ENCODE measurements around the gene KIAA1671. TPM values are rescaled to one million over a fixed set of nuclear protein-coding genes. Genes with fewer than 3 reads are reported as not detected.

Gene KIAA1671
- total RNA-seq, 1 donor, result 10.7 TPM

DNA sequence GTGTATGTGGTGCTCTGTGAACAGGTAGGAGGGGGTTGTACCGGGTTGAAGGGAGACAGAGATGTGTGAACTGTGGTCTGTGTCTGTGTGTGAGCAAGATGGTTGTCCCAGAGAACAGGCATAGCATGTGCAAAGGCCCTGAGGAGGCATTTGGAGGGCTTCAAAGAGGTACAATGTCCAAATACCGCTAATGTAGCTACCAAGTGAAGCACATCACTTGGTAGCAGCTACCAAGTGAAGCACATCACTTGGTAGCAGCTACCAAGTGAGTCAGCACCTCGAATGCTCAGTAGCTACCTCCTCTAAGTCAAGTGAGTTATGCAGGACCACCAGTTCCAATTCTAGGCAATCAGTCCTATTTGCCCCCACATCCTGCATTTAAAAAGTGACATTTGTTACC lies 72.4 kb downstream of the KIAA1671 start:
- TF ChIP-seq, protein P1, sequence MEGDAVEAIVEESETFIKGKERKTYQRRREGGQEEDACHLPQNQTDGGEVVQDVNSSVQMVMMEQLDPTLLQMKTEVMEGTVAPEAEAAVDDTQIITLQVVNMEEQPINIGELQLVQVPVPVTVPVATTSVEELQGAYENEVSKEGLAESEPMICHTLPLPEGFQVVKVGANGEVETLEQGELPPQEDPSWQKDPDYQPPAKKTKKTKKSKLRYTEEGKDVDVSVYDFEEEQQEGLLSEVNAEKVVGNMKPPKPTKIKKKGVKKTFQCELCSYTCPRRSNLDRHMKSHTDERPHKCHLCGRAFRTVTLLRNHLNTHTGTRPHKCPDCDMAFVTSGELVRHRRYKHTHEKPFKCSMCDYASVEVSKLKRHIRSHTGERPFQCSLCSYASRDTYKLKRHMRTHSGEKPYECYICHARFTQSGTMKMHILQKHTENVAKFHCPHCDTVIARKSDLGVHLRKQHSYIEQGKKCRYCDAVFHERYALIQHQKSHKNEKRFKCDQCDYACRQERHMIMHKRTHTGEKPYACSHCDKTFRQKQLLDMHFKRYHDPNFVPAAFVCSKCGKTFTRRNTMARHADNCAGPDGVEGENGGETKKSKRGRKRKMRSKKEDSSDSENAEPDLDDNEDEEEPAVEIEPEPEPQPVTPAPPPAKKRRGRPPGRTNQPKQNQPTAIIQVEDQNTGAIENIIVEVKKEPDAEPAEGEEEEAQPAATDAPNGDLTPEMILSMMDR (IDR thresholded peaks at IDR 0.05; ENCODE audit: insufficient read depth, low read length), result no peak
- no peak for DNase-seq (ENCODE audit: low read depth)
- no peak overlapping the region for H3K4me3 ChIP-seq (ENCODE audit: low read depth, low read length)

DNA sequence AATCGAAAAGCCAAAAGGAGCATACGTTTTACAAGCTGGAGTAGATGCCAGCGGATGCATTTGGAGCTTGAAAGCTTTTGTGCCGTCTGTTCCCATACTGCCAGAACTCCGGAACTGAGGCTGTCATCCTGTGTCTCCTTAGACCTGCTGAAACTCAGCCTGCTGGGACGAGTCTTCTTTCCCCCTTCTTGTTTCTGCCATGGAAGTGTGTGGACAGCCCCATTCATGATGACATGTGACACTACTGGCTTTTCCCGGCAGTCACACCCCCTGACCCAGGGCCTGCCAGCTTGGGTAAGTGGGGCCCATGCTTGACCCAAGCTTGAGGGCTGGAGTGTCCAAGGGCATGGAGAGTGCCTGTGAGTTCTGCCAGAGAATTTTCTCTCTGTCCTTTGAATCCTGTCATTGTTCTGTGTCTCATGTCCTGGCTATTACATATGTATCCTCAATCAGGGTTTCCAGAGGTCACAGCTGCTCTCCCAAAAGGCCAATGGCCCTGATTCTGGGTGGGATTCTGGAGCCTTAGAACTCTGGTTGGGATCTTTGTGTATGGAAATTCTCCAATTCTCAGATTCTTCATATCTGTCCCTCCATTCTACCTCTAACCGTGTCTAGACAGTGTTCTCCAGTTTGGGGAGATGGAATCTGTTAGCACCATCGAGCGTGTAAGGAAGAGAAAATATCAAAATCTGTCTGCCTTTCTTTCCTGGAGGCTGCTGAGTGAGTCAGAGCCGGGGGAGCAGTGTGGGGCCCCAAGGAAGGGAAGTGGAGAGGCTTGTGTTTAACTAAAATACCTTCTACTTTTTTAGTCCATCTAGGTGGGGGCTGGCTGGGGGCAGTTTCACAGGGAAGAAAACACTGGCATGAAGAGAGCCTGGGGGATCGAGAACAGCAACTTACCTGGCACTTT lies 73.2 kb downstream of the KIAA1671 start:
- no peak overlapping the region for H3K4me3 ChIP-seq (ENCODE audit: low read depth, low read length)
- TF ChIP-seq, protein P1 (IDR thresholded peaks at IDR 0.05; ENCODE audit: insufficient read depth, low read length), result no peak
- DNase-seq (ENCODE audit: low read depth), result peak; percentile 63

DNA sequence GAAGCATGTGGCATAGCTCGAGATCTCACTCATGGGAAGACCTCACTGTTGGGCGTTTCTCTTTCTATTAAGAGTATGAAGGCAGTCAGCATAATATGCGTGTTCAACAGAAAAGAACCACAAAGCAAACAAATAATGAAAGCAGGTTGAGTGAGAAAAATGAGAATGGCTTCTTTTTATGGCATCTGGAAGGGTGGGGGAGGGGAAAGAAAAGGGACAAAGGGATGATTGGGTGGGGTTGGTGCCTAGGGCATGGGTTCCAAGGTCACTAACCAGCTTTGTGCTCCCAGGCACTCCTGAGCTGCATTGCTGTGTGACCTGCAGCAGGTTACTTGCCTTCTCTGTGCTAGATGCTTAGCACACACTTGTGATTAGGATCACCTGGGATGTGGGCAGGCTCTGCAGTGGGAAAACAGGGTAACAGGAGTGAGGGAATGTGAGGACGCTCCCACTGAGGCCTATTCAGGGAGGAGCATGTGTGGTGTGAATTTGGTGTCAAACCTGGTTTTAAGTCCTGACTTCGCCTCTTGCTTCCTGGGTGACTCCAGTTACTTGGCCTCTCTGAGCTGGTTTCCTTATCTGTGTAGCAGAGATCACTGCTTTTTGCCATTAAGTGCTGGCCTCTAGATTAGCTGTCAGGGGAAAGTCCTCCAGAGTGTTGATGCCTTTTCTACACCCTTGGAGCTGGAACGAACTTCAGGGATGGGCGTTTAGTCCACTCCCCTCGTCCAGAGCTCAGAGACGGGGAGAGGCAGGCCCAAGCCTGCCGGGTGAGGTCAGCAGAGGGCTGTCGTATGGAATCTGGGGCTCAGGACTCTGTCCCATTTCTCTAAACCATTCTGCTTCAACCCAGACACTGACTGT lies 74.8 kb downstream of the KIAA1671 start:
- TF ChIP-seq, protein P1 (IDR thresholded peaks at IDR 0.05; ENCODE audit: insufficient read depth, low read length), result no peak
- DNase-seq (ENCODE audit: low read depth), result peak; percentile 45
- H3K4me3 ChIP-seq (ENCODE audit: low read depth, low read length), result no peak overlapping the region

DNA sequence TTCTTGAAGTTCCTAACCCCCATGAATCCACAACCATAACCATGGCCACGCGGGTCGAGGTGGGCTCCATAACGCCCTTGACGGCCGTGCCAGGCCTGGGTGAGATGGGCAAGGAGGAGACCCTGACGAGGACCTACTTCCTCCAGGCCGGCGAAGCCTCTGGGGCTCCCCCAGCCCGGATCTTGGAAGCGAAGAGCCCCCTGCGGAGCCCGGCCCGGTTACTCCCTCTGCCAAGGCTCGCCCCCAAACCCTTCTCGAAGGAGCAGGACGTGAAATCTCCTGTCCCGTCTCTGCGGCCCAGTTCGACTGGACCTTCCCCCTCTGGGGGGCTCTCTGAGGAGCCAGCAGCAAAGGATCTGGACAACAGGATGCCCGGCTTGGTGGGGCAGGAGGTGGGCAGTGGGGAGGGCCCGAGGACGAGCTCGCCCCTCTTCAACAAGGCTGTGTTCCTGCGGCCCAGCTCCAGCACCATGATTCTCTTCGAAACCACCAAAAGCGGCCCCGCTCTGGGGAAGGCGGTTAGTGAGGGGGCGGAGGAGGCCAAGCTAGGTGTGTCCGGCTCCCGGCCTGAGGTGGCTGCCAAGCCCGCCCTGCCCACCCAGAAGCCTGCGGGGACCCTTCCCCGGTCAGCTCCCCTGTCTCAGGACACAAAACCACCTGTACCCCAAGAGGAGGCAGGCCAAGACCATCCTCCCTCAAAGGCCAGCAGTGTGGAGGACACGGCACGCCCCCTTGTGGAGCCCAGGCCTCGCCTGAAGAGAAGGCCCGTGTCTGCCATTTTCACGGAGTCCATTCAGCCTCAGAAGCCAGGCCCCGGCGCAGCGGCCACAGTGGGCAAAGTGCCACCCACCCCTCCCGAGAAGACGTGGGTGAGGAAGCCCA lies 75.7 kb downstream of the KIAA1671 start:
- no peak overlapping the region for H3K4me3 ChIP-seq (ENCODE audit: low read depth, low read length)
- TF ChIP-seq, protein P1 (IDR thresholded peaks at IDR 0.05; ENCODE audit: insufficient read depth, low read length), result peak; percentile 64
- peak; percentile 31 for DNase-seq (ENCODE audit: low read depth)

DNA sequence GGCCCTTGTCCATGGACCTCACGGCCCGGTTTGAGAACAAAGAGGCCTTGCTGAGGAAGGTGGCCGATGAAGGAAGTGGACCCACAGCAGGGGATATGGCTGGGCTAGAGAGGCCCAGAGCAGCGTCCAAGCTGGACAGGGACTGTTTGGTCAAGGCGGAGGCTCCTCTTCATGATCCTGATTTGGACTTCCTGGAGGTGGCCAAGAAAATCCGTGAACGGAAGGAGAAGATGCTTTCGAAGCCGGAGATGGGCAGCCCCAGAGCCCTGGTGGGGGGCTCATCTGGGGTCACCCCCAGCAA lies 76.3 kb downstream of the KIAA1671 start:
- H3K4me3 ChIP-seq (ENCODE audit: low read depth, low read length), result no peak overlapping the region
- DNase-seq (ENCODE audit: low read depth), result no peak
- TF ChIP-seq, protein P1 (IDR thresholded peaks at IDR 0.05; ENCODE audit: insufficient read depth, low read length), result no peak

DNA sequence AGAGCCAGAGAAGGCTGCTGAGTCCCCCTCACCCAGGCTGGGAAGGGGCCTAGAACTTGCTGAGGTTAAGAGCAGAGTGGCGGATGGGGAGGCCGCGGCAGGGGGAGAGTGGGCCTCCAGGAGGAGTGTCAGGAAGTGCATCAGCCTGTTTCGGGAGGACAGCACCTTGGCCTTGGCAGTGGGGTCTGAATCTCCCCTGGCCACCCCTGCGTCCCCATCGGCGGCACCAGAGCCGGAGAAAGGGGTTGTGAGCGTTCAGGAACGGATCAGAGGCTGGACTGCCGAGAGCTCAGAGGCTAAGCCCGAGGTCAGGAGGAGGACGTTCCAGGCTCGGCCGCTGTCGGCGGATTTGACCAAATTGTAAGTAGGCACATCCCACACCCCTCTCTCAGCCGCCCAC lies 76.7 kb downstream of the KIAA1671 start:
- TF ChIP-seq, protein P1 (IDR thresholded peaks at IDR 0.05; ENCODE audit: insufficient read depth, low read length), result no peak
- H3K4me3 ChIP-seq (ENCODE audit: low read depth, low read length), result no peak overlapping the region
- DNase-seq (ENCODE audit: low read depth), result no peak

Measured in fibroblast of the aortic adventitia (primary cell).